ENCODE results near the gene SAMD8.
"Not testable (repeated sequence)": the region's sequence is repeated elsewhere in the genome, so short reads cannot be mapped to it uniquely, and the experiment has no call there.

DNA sequence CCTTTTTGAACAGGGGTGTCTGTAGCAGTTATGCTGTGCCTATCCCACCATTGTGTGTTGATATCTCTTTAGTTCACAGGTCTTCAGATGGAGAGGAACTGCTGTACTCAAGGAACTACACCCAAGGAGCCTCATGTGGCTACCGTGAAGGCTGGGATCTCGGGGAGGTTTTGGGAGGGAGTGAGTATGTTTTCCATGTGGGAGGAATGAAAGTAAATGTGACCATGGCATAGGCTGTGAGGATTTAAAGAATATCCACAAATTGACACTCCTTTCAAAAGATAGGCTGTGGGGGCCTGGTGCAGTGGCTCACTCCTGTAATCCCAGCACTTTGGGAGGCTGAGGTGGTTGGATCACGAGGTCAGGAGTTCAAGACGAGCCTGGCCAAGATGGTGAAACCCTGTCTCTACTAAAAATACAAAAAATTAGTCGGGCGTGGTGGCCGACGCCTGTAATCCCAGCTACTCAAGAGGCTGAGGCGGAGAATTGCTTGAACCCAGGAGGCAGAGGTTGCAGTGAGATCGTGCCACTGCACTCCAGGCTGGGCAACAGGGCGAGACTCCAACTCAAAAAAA lies 91.7 kb downstream of the SAMD8 start:
- TF ChIP-seq, protein P1, sequence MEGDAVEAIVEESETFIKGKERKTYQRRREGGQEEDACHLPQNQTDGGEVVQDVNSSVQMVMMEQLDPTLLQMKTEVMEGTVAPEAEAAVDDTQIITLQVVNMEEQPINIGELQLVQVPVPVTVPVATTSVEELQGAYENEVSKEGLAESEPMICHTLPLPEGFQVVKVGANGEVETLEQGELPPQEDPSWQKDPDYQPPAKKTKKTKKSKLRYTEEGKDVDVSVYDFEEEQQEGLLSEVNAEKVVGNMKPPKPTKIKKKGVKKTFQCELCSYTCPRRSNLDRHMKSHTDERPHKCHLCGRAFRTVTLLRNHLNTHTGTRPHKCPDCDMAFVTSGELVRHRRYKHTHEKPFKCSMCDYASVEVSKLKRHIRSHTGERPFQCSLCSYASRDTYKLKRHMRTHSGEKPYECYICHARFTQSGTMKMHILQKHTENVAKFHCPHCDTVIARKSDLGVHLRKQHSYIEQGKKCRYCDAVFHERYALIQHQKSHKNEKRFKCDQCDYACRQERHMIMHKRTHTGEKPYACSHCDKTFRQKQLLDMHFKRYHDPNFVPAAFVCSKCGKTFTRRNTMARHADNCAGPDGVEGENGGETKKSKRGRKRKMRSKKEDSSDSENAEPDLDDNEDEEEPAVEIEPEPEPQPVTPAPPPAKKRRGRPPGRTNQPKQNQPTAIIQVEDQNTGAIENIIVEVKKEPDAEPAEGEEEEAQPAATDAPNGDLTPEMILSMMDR (IDR thresholded peaks at IDR 0.05): not testable (repeated sequence)
- not testable (repeated sequence) for TF ChIP-seq TCF7L2 (IDR thresholded peaks at IDR 0.05; ENCODE audit: low read depth, low read length)

Data from Panc1 (cell line).